GM12878 (cell line): Measurements from ENCODE around the gene FKBP2. TPM values are rescaled to one million over a fixed set of nuclear protein-coding genes. Genes with fewer than 3 reads are reported as not detected.

Source experiments
- BCLAF1 ChIP-seq: fragments of 450-650 bp; IDR thresholded peaks from 2 replicates; pipeline ENCODE4 v1.6.1; 2017; ENCODE audit warnings: antibody characterized with exemption, mild to moderate bottlenecking, moderate library complexity
- MYB ChIP-seq: fragments of 150-350 bp; IDR thresholded peaks from 2 replicates; pipeline ENCODE4 v1.6.1; 2014; ENCODE audit warnings: mild to moderate bottlenecking, low read depth, low read length, borderline replicate concordance
- NFIC ChIP-seq: IDR thresholded peaks from 2 replicates; pipeline ENCODE4 v1.6.1; 2012; ENCODE audit warnings: low read depth, mild to moderate bottlenecking, inconsistent platforms, low read length, moderate library complexity
- SPI1 ChIP-seq: IDR thresholded peaks from 2 replicates; pipeline ENCODE4 v1.6.1; 2011; ENCODE audit warnings: low read depth, mild to moderate bottlenecking, low read length, moderate library complexity, borderline replicate concordance; ENCODE audit not compliant: insufficient read depth
- polyA plus RNA-seq, 11 experiments: library from polyadenylated mRNA; depleted of rRNA in 4 of 11; unstranded in 6 of 11; stranded (reverse) in 5 of 11; fragments of >200 nt; fragmentation: Nextera tagmentation in 4 of 11; fragmentation: Illumina TruSeq in 1 of 11; extraction: Ambion mirVana in 4 of 11; extraction: Trizol in 1 of 11; gene quantifications; 1 replicate in 1 of 11; 2 replicates in 10 of 11; pipeline versions ENCODE4 v1.2.1 to v1.2.3, GENCODE V29; 2011 to 2016; ENCODE audit warnings: inconsistent platforms in 2 of 11, missing spikeins in 2 of 11, low read depth in 1 of 11
- total RNA-seq, 4 experiments: library from RNA; depleted of rRNA in 3 of 4; stranded (reverse); fragments of >200 nt in 3 of 4; fragmentation: Illumina TruSeq in 1 of 4; extraction: Trizol in 1 of 4; gene quantifications; 2 replicates each; pipeline versions ENCODE4 v1.2.1 to v1.2.3, GENCODE V29; 2013 to 2021
- TF ChIP-seq, protein P1 (sequence below): fragments of 450-650 bp; IDR thresholded peaks from 2 replicates; pipeline ENCODE4 v1.6.1; 2018; ENCODE audit warnings: mild to moderate bottlenecking, low read depth, moderate library complexity; ENCODE audit not compliant: partially characterized antibody

Gene FKBP2
- total and polyA plus RNA-seq, 10 of the 15 experiments (the other 5 are each of a cell fraction or from before 2014, with no cell fraction given), result 1.8 to 99.7 (median 39.5) TPM

- TF ChIP-seq, protein P1, sequence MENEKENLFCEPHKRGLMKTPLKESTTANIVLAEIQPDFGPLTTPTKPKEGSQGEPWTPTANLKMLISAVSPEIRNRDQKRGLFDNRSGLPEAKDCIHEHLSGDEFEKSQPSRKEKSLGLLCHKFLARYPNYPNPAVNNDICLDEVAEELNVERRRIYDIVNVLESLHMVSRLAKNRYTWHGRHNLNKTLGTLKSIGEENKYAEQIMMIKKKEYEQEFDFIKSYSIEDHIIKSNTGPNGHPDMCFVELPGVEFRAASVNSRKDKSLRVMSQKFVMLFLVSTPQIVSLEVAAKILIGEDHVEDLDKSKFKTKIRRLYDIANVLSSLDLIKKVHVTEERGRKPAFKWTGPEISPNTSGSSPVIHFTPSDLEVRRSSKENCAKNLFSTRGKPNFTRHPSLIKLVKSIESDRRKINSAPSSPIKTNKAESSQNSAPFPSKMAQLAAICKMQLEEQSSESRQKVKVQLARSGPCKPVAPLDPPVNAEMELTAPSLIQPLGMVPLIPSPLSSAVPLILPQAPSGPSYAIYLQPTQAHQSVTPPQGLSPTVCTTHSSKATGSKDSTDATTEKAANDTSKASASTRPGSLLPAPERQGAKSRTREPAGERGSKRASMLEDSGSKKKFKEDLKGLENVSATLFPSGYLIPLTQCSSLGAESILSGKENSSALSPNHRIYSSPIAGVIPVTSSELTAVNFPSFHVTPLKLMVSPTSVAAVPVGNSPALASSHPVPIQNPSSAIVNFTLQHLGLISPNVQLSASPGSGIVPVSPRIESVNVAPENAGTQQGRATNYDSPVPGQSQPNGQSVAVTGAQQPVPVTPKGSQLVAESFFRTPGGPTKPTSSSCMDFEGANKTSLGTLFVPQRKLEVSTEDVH, result no peak
- no peak for TF ChIP-seq NFIC
- no peak for TF ChIP-seq SPI1
- TF ChIP-seq BCLAF1, result no peak
- TF ChIP-seq MYB, result no peak
- TF ChIP-seq, all 136 proteins: peak for 0
Measured at GRCh38 chr11:64231546-64231945, 9.3 kb upstream of the FKBP2 start (continued).
